Activated naive CD8-positive, alpha-beta T cell treated with anti-CD3 and anti-CD28 coated beads for 36 hours (primary cell): Measurements from ENCODE around the gene ERC2. TPM values are rescaled to one million over a fixed set of nuclear protein-coding genes. Genes with fewer than 3 reads are reported as not detected.

ENCODE experiments used
- DNase-seq: peaks from one replicate; pipeline ENCODE4 v3.0.0; 2021
- H3K27ac Mint-ChIP-seq: one replicate; pipeline ENCODE4 v1.8.0; 2022; ENCODE audit warnings: mild to moderate bottlenecking, moderate library complexity, mixed read lengths
- H3K27me3 Mint-ChIP-seq: one replicate; pipeline ENCODE4 v1.8.0; 2022; ENCODE audit warnings: mild to moderate bottlenecking, mixed read lengths
- H3K36me3 Mint-ChIP-seq: one replicate; pipeline ENCODE4 v1.8.0; 2021; ENCODE audit warnings: mild to moderate bottlenecking, mixed read lengths
- H3K4me1 Mint-ChIP-seq: one replicate; pipeline ENCODE4 v1.8.0; 2021; ENCODE audit warnings: mixed read lengths
- H3K4me3 Mint-ChIP-seq: one replicate; pipeline ENCODE4 v1.8.0; 2022; ENCODE audit warnings: mild to moderate bottlenecking, moderate library complexity, mixed read lengths
- H3K9me3 Mint-ChIP-seq: one replicate; pipeline ENCODE4 v1.8.0; 2022; ENCODE audit warnings: mixed read lengths
- total RNA-seq, 2 experiments: library from RNA; stranded (reverse); gene quantifications; one replicate each; pipeline ENCODE4 v1.2.3, GENCODE V29; 2021

Gene ERC2
- total RNA-seq, 2 experiments from 2014 or later, result not detected

DNA sequence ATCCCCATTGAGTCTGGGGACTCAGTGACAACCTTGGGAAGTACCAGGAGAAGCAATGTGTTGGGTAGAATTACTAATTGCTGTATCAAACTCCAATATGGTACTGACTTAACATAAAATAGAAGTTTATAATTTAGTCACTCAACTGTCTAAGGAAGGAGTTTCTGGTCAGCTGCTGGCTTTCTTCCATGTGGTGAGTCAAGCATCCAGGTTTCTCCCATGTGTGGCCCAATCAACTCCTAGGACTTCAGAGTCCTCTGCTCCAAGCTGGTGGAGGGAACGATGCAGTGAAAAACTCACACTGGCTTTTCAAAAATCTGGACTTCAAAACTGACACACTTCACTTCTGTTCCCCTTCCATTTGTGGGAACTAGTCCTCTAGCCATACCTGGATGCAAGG, 1006.4 kb downstream of the ERC2 start:
- H3K4me1 Mint-ChIP-seq, result no peaks in the 10 kb centered on the region
- no peaks in the 10 kb centered on the region for H3K36me3 Mint-ChIP-seq
- DNase-seq, result no peak
- no peak overlapping the region for H3K4me3 Mint-ChIP-seq
- H3K9me3 Mint-ChIP-seq, result no peaks in the 10 kb centered on the region
- peaks cover 7% of the 10 kb centered on the region for H3K27me3 Mint-ChIP-seq
- no peak overlapping the region for H3K27ac Mint-ChIP-seq

DNA sequence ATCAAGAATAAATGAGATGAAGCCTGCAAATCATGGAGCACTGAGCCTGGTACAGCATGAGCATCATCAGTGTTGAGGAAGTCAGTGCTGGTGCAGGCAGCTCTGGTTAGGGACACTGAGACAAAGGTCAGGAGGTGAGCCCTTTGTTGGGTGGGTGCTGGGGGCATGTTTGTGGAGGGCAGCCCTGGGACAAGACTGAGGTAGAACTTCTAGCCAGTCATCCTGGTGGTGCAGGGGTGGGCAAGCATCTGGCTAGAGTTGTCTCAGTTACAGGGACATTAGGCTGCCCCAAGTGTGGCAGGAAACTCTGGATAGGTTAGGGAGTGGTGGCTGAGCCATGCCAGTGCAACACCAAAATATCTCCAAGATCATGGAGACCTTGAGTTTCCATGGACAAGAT, 1008.4 kb downstream of the ERC2 start:
- Mint-ChIP-seq H3K36me3 (no peaks in the 10 kb centered on the region), H3K4me3 (no peak overlapping the region), H3K27ac (no peak overlapping the region), H3K9me3 (no peaks in the 10 kb centered on the region), H3K27me3 (peaks cover 3% of the 10 kb centered on the region), H3K4me1 (no peaks in the 10 kb centered on the region)
- no peak for DNase-seq

Other genes starting within 250 kb of the ERC2 start
- 10 to 100 TPM; 31.0 to 32.9 TPM for gene CCDC66, start 88.7 kb upstream of the ERC2 start, total RNA-seq
- gene TASOR, start 214.8 kb upstream of the ERC2 start, total RNA-seq, result 10 to 100 TPM; 50.5 TPM